Subcutaneous adipose tissue (tissue), 4 donors: ENCODE measurements around the gene IZUMO1. TPM values are rescaled to one million over a fixed set of nuclear protein-coding genes. Genes with fewer than 3 reads are reported as not detected.

Source experiments
- CTCF ChIP-seq: fragments of 450-650 bp; IDR thresholded peaks from one replicate; pipeline ENCODE4 v1.5.1; 2016; ENCODE audit warnings: low read depth, mild to moderate bottlenecking, control low read depth, antibody characterized with exemption, moderate library complexity
- total RNA-seq, 4 donors: library from RNA; depleted of rRNA; stranded (reverse); fragments of >200 nt; gene quantifications; one replicate each; pipeline ENCODE4 v1.1.0, GENCODE V29; 2016

Gene IZUMO1
- total RNA-seq: under 1 TPM in 1 of 4 donors, not detected in 3; 0.75 TPM

DNA sequence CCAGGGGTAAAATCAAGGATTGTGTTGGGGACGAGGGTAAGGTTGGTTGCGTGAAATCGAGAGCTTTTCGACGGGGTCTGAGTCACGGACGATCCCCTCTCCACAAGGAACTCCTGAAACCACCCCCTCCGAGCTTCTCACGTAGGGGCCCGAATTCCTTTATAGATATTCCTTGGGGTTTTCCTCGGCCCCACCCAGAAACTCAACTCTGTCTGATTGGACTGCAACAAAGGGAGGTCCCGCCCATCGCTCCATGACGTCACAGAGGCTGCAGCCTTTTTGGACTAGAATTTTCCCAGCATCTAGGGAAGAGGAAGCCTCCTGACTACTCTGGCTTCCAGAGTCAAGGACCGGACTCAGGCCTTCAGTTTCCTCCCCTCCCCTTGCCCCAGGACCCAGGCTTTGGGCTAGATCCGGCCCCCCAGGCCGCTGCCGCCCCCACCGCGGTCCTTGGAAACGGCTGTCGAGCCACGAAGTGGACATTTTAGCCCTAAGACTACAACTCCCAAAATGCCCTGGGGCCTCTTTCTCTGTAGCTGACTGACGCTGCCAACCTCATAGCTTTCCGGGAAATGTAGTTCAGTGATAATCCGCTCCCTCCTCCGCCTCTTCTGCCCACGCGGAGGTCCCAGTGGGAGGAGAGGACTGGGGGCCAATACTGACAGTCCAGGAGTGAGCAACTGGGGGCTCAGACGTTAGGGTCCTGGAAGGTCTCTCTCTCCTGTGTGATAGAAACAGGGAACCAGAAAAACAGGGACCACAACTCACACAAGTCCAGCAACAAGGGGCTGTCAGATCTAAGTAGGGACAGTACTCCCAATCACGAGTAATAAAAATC lies at the start of gene IZUMO1:
TSS of gene IZUMO1 (minus strand) at position 172 of the 838 bp plus-strand sequence. CDS start 1,050 bp downstream, outside the sequence.
- no peak for TF ChIP-seq CTCF

DNA sequence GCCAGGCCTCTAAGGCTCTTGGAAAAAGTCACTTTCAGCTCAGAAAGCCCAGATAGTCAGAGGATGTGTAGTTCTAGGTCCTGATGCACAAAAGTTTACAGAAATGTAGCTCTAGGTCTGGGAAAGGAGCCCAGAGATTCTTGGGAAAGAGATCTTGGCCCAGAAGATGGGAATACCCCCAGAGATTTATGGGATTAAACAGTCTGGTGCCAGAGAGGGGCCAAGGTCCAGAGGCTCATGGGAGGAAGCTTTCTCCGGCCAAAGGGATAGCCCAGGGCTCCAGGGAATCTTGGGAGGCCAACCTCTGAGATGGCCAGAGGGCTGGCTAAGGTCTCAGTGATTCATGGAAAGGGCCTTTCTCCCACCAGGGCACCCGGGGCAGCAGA lies 49.0 kb upstream of the IZUMO1 start:
- no peak for TF ChIP-seq CTCF

GRCh38 chr19:48795055-48795684 lies 48.5 kb upstream of the IZUMO1 start:
- no peak for TF ChIP-seq CTCF

DNA sequence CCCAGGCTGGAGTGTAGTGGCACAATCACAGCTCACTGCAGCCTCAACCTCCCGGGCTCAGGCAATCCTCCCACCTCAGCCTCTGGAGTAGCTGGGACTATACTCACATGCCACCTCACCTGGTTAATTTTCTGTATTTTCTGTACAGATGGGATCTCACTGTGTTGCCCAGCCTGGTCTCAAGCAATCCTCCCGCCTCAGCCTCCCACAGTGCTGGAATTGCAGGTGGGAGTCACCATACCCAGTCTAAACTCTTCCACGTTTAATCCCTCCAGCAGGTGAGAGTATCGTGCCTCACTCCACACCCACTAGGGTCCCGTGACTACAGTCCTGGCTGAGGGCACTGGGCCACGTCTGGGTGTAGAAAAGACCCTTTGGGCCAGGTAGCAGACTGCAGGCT lies 47.6 kb upstream of the IZUMO1 start:
- TF ChIP-seq CTCF: no peak

- TF ChIP-seq CTCF: no peak
Observed at GRCh38 chr19:48793271-48793670, 46.6 kb upstream of the IZUMO1 start.

- TF ChIP-seq CTCF: no peak
Observed at GRCh38 chr19:48784527-48784926, 37.8 kb upstream of the IZUMO1 start.

GRCh38 chr19:48780631-48781391 lies 34.1 kb upstream of the IZUMO1 start:
- no peak for TF ChIP-seq CTCF
